GM19397 (cell line): ENCODE measurements around the gene WDFY4.

Experiments
- ATAC-seq: cut with Tn5 transposase; IDR thresholded peaks from one replicate; pipeline ENCODE4 v1.9.1; 2021; ENCODE audit warnings: mild to moderate bottlenecking, moderate library complexity; ENCODE audit not compliant: unreplicated experiment

The WDFY4 gene

DNA sequence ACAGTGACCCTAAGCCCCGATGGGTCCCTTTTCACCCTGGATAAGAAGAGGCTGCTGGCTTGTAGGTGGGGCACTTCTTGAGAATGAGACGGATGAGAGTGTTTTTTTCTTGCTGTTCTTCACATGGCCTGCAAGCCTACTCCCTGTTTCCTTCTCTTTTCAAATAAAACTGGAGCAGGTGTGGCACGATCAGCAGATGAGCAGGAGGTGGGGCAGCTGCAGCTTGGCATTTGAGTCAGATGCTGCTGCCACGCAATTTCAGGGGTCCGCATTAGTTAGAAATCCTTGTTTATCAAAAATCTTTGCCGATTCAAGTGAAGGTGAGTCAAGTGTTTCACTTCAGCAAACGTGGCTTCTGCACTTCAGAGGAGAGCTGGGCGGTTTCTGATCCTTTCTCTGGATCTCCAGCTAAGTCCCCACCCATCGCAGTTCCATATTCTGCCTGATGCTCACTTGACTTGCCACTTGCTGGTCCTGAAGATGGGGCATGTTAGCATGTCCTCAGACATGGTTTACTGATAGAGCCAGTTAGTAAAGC, 20.8 kb downstream of the WDFY4 start:
- ATAC-seq, result no peak

DNA sequence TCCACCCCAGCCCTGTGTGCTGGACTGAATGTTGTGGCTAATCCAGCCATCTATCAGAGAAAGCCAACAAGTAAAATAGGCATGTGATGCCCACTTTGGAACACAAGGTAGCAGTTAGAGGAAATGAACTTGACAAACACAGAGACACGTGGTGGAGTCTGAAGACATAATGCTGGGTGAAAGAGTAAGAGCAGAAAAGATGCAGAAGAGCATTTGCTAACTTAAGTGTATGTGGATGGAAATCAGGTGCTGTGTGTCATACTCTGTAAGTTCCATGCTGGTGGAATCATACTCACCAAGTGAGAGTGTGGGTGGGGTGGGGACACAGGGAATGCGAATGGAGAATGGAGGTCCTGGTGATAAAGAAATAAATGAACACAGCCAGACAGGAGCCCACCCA, 22.8 kb downstream of the WDFY4 start:
- ATAC-seq, result no peak

- ATAC-seq, result no peak
Observed at GRCh38 chr10:48708144-48708543, 23.5 kb downstream of the WDFY4 start.

DNA sequence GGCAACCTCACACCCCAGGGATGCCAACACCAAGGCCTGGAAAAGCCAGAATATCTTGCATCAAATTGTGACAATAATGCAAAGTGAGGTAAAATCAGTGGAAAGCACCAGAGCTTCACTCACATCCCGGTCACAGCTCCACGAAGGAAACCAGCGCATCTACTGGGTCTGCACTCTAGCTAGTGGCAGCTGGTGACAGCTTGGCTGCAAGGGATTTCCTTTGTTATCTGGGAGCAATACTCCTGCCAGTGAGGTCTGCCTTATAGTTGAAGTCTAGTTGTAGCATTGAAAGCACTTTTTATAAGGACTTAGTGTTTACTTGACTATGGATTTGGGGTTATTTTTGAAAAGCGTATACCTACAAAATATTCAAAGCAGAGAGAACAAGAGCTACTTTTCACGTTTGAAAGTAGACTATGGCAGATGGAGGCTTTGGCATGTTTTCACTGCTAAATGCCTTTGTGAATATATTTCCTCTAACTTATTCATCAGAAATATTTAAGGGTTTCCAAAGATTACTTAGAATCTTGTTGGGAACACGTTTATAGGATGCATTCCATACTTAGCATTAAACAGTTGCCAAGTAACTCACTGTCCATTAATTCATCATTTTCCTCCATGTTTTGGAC, 26.1 kb downstream of the WDFY4 start:
- ATAC-seq, result no peak

DNA sequence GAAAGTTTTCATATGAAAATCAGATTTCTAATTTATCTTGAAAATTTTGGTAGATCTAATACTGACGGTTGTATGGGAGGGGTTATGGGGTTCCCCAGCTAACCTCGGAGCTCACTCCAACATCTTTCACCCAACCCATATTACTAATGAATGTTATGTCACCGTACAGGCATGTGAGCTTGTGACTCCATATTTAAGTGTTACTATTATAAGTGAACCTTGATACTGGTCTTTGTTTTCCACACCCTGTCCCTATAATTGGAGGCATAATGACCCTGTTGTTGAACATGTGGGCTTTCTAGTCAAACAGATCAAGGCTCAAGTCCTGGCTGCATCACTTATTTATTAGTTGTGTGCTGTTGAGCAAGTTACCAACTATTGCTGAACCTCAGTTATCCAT, 27.2 kb downstream of the WDFY4 start:
- no peak for ATAC-seq

- no peak for ATAC-seq
Observed at GRCh38 chr10:48714088-48714487, 29.4 kb downstream of the WDFY4 start.

DNA sequence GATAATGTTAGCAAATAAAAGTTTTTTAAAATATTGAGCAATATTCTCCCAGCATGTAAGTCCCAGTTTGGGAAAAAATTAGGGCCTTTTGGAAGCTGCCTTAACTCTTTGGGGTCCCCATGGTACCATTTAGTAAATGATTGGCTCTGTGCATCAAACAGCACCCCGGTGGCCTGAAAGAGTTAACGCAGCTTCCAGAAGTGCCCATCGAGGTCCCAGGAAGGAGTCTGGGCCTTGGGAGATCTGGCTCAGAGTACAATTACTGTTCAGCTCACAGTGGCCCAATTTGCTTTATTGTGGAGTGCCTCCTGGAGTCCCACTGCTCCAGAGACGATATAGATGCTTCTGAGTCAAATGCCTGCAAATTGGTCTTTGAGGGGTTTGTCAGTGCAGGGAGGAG, 31.7 kb downstream of the WDFY4 start:
- ATAC-seq, result no peak

DNA sequence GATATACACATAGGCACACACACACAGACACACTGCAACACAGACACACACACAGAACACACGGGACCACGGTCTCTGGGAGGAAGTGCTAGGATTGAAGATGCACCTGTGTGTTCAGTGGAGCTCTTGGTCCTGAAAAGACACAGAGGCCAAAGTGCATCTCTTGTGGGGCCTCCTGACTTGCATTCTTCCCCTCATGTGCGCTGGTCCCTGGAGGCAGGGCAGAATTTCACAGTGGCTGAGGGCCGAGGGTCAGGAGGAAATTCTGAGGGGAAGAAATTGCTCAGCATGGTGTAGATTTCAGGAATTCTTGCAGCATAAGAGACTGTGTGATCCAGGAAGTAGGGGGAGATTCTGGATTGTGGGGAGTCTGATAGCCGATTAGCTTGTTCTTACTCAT, 35.9 kb downstream of the WDFY4 start:
- ATAC-seq, result no peak

DNA sequence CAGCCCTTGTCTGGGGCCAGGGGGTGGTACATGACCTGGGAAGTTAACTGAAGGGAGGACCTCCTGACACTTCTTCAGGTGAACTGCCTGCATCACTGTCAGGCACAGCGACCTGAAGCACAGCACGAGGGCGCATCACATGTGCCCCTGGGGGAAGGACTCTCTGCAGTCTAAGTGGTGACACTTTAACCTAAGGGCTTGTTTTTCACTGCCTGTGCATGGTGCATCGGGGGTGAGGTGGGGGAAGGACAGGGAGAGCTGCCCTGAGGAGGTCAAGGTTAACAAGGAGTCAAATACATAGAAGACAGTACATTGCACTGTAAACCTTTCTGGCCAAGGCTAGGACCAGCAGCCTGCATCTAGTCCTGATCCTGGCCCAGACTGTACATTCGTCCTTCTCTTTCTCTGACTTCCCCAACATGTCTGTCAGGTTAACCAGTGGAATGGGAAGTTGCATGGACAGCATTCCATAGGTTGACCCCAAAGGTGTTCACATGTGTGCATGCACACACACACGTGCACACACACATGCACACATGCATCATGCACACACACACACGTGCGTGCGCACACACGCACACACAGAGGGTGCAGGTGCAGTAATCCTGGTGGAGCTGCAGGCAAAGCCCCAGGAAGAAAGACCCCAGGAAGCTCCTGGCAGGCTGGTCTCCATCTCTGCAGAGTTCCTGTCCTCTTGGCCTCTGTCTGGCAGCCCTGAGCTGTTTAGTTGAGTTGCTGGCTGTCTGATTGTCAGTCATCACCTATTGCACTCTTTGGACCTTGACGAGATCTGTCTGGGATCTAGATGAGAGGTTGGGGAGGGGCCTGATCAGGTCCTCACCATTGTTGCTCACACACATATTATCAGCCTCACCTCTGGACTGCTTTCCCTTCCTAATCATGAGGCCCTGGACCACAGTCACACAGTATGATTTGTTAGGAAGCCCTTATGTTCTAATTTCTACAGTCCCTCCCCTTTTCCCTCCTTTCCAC, 37.8 kb downstream of the WDFY4 start:
- no peak for ATAC-seq

DNA sequence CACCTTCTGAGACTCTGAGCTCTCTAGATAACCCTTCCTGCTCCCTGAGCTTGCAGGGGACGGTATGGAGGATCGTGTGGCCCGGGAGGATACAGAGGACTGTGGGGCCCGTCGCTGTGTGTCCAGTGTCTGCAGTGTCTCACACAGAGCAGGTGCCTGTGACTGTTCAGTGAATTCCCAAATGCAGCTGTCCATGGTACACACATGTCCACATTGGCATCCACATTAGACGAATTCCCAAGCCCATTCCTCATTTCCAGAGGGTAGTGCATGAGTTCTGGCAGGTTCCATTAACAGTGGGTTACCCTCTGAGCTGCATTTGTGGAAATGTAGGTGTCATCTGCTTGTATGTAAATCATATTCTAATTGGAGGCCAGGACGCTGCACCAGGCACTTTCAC, 39.5 kb downstream of the WDFY4 start:
- ATAC-seq, result no peak

DNA sequence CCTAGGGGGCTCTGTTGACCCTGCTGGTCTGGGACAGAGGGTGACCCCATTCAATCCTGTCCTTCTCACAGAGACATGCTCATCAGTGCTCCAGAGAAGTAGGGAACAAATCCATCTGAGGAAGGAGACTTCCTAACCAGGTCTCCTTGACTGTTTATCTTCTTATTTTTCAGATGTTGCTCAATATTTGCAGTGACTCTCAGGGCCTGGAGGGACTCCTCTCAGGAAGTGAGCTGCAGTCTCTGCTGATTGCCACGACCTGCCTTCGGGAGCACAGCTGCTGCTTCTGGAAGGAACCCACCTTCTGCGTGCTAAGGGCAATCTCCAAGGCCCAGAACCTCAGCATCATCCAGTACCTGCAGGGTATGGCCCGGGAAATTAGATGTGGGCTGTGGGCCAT, 41.0 kb downstream of the WDFY4 start:
- ATAC-seq, result no peak

GRCh38 chr10:48727866-48728265, 43.2 kb downstream of the WDFY4 start:
- no peak for ATAC-seq

DNA sequence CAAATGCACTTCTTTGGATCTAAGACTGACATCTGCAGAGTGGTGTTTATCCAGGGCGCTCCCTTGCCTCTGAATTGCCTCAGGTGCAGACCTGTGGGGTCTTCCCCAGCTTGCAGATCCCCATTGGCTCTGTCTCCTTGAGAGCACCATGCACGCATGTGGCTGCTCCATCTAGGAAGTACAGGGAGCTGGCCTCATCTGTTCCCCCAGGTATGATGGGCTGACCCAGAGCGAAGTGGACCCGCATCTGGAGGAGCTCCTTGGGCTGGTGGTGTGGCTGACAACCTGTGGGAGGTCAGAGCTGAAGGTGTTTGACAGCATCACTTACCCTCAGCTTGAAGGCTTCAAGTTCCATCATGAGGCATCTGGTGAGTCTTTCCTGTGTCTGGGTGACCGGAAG, 44.5 kb downstream of the WDFY4 start:
- ATAC-seq, result no peak

DNA sequence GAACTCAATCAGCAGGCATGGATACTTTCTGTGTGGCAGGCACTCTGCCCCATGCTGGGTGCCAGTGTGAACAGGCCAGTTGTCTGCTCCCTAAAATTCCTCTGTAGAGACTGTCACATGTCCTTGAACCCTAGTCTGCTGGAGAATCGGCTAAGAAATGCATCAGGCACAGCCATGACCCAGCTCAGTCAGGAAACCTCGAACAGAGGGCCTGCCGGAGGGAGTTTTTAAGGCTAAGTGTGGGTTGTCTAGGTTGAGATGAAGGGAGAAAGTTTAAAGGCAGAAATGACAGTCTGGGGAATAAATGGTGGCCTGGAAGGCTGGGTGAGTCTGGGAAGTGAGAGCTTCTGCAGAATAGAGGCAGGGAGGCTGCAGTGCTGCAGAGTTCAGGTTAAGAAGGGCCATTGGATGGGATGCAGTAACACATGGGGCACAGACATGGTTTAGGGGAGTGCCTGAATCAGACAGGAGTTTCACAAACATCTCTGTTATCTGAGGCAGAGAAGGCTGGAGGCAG, 45.3 kb downstream of the WDFY4 start:
- ATAC-seq, result no peak

DNA sequence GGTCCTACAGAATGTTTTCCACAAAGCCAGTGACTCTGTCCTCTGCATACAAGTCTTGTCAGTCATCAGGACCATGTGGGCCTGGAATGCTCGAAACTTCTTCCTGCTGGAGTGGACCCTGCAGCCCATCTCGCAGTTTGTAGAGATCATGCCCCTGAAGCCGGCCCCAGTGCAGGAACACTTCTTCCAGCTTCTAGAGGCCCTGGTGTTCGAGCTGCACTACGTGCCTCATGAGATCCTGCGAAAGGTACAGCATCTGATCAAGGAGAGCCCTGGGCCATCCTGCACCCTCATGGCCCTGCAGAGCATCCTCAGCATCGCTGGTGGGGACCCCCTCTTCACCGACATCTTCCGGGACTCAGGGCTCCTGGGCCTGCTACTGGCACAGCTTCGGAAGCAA, 46.5 kb downstream of the WDFY4 start:
- no peak for ATAC-seq

- ATAC-seq, result no peak
Observed at GRCh38 chr10:48731654-48732053, 47.0 kb downstream of the WDFY4 start.

- no peak for ATAC-seq
Observed at GRCh38 chr10:48733329-48733728, 48.7 kb downstream of the WDFY4 start.

- ATAC-seq, result no peak
Observed at GRCh38 chr10:48735836-48736390, 51.2 kb downstream of the WDFY4 start.

GRCh38 chr10:48736596-48736995, 51.9 kb downstream of the WDFY4 start:
- no peak for ATAC-seq

- no peak for ATAC-seq
Observed at GRCh38 chr10:48737886-48738285, 53.2 kb downstream of the WDFY4 start.

DNA sequence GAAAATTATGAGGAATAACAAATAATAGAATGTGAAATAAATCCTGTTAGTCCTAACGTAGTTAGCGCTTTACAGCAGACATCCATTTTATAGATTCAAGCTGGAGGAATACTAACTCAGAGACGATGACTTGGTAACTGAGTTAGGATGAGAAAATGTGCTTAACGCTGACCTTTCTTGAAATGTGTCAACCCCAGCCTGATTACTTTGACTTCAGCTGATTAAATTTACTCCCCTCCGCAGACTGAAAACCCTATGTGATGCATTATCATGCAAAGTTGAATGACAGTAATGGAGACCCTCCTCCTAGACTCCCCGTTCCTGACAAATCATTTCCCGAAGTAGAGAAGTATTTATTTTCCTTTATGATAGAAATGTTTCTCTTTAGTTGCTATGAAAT, 54.5 kb downstream of the WDFY4 start:
- ATAC-seq, result no peak
